Activated CD8-positive, alpha-beta memory T cell treated with anti-CD3 and anti-CD28 coated beads for 24 hours (primary cell): Measurements from ENCODE around the gene MSI1.

ENCODE experiments used
- DNase-seq: peaks from one replicate; pipeline ENCODE4 v3.0.0-alpha.2; 2020

Gene MSI1

GRCh38 chr12:120368789-120369602 is at the start of gene MSI1:
Gene MSI1, minus strand, starts transcription at chr12:120369164. Its CDS starts 73 bp downstream, at chr12:120369091.
- no peak for DNase-seq

DNA sequence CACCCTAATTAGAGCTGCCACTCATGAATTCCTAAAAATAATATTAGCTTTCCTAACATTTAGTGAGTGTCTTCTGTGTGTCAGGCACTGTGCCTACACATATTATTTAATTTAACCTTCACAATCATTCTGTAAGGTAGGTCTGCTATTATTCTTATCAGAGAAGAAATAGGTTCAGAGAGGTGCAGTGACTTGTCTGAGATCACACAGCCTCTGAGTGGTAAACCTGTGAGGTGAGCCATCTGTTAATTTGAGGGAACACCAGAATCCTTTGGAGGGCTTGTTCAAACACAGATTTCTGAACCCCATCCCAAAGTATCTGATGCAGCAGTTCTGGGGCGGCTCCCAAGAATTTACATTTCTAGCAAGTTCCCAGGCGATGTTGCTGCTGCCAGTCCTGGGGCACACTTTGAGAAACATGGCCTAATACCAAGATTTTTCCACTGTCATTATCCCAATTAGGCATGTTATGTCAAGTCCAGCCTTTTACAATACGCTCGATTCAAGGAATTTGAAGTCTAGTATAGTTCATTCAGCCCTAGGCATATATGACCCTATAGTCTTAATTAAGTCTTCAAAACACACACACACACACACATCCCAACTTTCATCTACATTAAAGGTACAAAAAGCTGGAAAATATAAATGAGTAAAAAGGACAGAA is 49.1 kb upstream of the MSI1 start:
- no peak for DNase-seq

DNA sequence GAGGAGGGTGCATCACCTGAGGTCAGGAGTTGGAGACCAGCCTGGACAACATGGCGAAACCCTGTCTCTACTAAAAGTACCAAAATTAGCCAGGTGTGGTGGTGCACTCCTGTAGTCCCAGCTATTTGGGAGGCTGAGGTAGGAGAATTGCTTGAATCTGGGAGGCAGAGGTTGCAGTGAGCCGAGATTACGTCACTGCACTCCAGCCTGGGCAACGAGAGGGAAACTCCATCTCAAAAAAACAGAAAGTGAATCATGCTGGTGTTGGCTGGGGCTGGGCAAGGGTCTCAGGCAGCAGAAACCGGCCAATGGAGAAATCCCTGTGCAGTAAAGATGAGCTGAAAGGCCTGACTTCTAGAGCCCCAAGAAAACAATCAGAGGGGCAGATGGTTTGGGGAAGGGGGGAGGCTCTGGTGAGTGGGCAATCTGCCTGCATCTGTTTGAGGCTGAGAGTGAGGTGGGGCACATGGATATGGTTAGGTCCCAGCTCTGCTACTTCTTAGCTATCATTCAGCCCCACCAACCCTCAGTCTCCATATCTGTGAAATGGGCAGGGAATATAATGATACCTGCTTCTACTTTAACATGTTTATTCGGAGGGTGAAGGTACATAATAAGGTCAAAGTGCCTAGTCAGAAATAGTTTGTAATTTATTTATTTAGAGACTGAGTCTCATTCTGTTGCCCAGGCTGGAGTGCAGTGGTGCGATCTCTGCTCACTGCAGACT is 47.7 kb upstream of the MSI1 start:
- no peak for DNase-seq

GRCh38 chr12:120413901-120414695 is 45.1 kb upstream of the MSI1 start:
- no peak for DNase-seq

DNA sequence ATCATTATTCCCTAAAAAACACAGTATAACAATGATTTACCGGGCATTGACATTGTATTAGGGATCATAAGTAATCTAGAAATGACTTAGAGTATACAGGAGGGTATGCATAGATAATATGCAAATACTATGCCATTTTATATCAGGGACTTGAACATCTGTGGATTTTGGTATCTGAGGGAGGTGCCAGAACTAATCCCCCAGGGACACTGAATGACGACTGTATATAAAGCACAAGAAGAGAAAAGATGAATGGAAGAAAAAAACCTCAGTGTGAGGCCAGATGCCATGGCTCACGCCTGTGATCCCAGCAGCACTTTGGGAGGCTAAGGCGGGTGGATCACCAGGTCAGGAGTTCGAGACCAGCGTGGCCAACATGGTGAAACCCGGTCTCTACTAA is 43.5 kb upstream of the MSI1 start:
- DNase-seq = no peak

- no peak for DNase-seq
Measured at GRCh38 chr12:120408771-120409170, 39.8 kb upstream of the MSI1 start.

GRCh38 chr12:120406553-120406952 is 37.6 kb upstream of the MSI1 start:
- DNase-seq = no peak

DNA sequence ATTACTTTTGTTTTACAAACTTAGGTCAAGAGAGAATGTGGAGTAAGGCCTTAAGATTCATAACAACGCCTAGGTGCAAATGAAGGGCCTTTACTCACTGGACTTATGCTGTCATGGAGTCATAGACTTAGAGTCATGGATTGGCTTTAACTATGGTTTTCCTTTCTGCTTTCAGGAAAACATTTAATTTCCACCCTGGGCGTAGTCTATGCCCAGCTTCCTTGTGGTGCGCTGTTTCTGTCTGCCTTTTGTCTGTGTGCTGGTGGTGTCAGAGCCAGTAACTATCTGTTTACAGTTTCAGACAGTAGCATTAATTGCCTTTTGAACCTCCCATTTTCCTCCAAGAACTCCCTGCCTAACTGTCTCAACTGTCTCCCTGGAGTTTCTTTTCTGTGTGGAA is 37.1 kb upstream of the MSI1 start:
- no peak for DNase-seq

DNA sequence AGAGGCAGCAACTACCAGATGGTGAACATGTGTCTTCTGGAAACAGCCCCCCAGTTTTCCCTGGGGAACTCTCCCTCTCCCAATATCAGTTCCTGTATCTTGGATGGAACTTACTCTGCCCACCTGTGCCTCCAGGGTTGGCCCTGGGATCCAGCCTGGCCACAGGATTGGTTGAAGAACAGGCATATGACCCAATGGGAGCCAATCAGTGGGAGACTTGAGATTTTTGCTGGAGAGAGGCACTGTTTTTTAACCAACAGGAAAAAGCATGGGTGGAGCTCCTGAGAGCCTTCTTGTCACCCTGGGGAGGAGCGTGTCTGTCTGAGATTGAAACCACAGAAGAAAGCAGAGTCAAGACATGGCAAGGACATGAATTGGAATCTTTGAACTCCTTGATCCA is 35.3 kb upstream of the MSI1 start:
- DNase-seq = no peak

DNA sequence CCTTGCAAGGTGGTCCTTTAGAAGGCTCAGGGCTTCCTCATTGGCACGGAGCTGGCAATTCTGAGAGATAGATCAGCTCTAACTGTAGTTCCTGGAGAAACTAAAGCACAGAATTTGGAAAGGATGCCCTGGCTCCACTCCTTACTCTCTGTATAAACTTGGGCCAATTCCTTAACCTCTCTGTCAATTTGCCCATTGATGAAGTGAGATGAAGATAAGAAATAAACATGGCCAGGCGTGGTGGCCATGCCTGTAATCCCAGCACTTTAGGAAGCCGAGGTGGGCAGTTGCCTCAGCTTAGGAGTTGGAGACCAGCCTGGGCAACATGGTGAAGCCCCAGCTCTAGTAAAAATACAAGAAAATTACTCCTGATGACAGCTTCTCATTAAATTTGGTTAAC is 34.9 kb upstream of the MSI1 start:
- no peak for DNase-seq

DNA sequence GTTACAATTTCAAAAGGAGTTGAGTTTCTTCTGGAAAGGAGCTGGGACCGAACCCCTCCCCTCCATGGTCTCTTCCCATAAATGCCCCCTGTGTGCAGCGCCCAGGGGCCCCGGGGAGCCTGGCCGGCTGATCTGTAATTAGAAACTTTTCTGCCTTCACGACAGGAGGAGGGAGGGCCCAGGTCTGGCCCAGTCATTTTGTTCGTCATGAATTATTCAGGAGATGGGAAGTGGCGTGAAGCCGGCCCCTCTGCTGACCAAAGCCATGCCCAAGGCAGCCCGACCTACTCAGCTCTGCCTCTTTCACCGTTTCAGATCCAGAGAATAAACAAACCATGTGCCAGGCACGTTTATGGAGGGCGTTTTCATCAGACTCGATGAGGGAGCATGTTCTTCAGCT is 33.3 kb upstream of the MSI1 start:
- DNase-seq = no peak

DNA sequence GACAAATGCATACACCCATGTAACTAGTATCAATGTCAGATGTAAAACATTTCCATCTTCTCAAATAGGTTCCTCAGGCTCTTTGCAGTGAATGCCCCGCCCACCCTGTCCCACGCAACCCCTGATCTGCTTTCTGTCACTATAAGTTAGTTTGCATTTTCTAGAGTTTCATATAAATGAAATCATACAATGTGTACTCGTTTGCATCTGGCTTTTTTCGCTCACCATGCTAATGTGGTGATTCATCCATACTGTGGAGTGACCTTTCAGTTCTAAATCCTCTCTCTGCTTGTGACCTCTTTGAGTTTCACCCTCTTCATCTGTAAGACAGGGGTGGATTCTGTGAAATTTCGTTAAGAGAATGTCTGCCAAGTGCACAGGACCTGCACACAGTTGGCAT is 30.6 kb upstream of the MSI1 start:
- no peak for DNase-seq

DNA sequence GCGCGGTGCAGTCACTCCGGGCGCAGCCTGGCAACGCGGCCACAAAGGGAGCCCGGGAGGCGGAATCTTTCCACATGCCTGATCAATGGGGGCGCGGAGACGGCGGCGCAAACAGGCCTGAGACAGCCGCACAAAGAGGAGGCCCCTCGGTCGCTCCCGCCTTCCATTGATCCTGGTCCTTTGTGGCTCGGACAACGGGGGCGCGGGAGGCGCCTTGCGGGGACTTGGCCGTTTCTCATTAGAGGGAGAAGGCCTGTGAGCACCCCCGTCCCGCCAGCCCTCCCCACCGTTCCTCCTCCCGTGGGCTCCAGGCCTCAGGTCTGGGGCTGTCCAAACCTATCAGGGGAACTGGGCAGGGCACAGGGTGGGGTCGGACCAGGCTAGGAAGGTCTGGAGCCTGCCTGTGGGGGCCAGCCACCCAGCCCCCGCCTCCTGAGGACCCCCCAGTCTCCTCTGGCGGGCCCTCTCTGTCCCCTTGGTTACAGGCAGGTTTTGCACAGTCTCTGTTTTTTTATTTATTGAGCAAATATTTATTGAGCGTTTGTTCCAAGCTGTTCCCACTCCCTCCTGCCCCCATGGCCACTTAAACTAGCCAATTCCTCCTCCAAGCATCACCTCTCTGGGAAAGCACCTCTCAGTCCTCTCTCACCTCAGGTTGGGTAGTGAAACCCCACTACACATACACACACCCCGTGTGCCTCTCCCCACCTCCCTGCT is 29.0 kb upstream of the MSI1 start:
- no peak for DNase-seq

DNA sequence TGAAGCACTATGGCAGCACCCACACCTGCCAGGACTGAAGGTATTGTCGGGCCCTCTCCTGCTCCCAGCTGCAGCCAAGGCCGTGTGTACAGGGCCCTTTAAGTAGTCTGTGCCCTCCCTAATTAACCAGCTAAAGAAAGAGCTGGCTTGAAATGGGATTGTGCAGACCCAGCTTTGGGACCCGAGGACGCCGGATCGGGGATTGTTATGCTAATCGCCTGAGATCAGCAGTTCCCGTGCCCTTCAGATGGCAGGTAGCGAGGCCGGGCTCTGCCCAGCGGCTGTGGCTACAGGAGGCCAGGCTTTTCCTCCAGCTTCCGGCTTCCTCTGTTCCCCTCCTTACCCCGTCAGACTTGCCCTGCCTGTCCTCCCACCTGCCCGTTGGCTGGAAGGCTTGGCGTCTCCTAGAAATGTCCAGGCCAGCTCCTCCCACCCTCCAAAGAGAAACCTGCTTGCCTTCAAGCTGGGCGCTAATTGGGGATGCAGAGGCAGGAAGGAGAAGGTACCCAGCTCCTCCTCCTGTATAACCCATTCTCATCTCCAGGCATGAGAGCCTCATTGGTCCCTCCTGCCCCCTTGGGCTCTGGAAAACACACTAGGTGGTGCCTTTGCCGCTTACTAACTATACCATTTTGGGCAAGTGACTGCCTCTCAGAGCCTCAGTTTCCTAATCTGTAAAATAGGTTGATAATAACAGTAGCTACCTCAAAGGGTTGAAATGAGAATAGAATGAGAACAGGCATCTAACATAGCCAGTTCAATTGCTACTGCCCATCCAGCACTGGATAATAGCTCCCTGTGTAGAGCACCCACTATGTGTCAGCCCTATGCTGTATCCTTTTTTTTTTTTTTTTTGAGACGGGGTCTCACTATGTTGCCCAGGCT is 25.8 kb upstream of the MSI1 start:
- DNase-seq = no peak

DNA sequence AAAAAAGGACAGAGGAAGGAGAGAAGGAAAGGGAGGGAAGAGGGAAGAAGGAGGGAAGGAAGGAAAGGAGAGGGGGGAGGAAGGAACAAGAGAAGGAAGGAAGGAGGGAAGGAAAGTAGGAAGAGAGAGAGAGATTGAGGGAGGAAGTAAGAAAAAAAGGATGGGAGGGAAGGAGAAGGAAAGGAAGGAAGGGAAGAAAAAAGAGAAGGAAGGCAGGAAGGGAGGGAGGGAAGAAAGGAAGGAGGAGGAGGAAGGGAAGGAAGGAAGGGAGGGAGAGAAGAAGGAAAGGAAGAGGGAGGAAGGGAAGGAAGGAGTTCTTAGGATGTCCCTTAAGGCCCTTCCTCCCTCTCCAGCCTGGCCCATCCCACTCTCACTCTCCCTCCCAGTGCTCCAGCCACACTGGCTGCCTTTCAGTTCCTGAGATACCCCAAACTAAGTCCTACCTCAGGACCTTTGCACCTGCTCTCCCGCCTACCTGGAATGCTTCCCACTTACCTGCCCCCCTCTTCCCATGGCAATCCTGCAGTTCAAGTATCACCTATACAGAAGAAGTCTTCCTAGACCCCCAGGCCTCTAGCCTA is 21.7 kb upstream of the MSI1 start:
- no peak for DNase-seq

- DNase-seq = no peak
Measured at GRCh38 chr12:120388691-120389481, 19.9 kb upstream of the MSI1 start.

- DNase-seq = no peak
Measured at GRCh38 chr12:120381752-120382419, 12.9 kb upstream of the MSI1 start.

- no peak for DNase-seq
Measured at GRCh38 chr12:120378036-120378435, 9.1 kb upstream of the MSI1 start.

DNA sequence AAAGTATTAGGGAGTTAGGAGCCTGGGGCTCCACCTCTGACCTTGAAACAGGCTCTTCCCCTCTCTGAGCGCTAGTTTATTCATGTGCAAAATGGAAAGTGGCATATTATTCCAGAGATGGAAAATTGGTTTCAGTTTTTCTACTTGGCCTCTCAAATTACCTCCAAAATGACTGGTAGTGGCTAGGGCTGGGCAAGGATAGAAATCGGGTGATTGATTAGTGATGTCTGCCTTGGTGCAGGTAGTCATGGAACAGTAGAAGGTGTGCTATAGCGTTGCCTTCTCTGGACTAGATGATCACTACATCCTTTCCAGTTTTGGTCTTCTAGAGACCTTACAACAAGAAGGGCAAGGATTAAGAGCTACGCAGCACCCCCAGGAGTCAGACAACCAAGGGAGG is 8.6 kb upstream of the MSI1 start:
- no peak for DNase-seq
